COR-L47 (cell line): ENCODE data around the gene CSTF2T.

Source experiments
- DNase-seq: peaks from one replicate; lab custom pipeline; 2025; lab: John Stamatoyannopoulos, UW

The CSTF2T gene, protein sequence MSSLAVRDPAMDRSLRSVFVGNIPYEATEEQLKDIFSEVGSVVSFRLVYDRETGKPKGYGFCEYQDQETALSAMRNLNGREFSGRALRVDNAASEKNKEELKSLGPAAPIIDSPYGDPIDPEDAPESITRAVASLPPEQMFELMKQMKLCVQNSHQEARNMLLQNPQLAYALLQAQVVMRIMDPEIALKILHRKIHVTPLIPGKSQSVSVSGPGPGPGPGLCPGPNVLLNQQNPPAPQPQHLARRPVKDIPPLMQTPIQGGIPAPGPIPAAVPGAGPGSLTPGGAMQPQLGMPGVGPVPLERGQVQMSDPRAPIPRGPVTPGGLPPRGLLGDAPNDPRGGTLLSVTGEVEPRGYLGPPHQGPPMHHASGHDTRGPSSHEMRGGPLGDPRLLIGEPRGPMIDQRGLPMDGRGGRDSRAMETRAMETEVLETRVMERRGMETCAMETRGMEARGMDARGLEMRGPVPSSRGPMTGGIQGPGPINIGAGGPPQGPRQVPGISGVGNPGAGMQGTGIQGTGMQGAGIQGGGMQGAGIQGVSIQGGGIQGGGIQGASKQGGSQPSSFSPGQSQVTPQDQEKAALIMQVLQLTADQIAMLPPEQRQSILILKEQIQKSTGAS

DNA sequence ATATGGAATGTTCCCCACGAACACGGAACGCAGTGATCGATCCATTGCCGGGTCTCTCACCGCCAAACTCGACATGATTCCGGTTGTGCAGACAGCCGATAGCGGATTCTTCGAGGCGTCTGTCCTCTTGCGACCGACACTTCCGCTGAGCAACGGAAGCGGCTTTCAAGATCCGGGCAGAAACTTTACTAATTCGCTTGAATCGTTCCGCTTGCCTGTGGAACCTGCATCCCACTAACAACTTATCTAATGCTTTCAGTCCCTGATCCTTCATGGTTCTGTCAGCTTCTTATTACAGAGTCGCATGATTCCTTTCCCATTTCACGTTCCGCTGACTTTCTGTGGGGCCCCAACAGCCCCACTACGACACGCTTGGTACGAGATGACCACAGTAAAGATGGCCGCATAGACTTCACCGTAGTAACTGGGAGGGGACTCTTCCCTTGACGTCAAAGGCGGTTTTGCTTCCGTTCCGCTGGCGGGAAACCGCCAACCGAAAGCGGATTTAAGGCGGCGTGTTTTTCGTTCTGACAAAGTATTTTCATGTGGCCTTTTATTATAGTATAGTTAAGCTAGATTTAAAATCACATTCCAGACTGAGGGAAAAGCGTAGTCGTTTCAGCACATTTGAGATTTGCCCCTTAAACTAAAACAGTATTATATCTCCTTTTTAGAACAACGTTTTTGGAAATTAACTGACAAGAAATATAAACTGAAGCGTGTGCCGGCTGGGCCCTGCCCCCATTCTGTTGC is at the start of gene CSTF2T:
CSTF2T (minus strand) TSS at position 121 of the 753 bp plus-strand sequence; CDS start at position 75, 46 bp downstream.
- peak; percentile 71 for DNase-seq

DNA sequence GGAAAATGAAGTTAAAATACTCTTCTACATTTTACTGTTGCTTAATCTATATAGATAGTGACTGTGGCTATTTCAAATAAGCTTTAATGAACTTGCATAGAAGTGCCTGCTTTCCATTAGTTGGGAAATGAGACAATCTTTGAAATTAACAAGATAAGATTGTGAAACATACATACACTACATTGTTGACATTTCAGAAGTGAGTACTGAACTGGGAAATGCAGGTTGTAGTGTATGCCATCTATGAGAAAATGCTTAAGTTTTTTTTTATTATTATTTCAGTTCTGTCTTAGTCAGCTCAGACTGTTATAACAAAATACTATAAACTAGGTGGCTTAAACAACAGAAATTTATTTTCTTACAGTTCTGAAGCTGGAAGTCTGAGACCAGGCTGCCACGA is 49.6 kb upstream of the CSTF2T start:
- no peak for DNase-seq

DNA sequence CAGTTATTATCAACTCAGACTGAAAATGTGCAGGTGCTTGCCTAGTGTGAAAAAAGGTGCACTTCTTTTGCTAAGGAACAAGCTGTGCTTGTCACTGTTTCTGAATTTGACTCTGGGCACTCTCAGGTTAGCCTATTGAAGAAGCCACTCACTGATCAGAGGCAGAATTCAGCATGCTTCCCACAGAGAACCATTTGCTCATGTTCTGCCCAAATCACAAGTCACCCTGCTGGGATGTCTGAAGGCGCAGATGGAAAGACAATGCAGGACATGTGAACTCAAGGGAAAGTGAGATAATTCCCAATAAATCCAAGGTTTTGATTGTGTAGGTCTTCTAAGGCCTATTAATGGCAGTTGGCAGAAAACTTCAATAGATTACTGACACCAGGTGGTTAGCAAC is 47.8 kb upstream of the CSTF2T start:
- no peak for DNase-seq

DNA sequence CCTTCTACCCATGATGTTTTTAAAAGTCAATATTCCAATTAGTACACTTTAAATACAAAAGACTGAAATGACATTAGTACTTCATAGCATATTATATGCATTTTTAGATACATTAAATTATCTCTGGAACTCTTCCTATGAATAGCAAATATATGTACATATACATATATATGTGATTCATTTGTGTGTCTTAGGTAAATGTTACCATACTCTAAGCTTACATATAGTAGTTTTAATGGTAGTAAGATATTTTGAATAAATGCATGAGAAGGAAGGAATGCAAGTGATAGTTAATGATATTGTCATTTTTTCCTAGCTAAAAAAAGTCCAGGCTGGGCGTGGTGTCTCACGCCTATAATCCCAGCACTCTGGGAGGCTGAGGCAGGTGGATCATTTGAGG is 46.0 kb upstream of the CSTF2T start:
- DNase-seq: no peak

- DNase-seq: no peak
Observed at GRCh38 chr10:51744235-51745000, 45.0 kb upstream of the CSTF2T start.

GRCh38 chr10:51743146-51743545 is 43.8 kb upstream of the CSTF2T start:
- DNase-seq: no peak

GRCh38 chr10:51733057-51733456 is 33.7 kb upstream of the CSTF2T start:
- DNase-seq: no peak

GRCh38 chr10:51729822-51730555 is 30.6 kb upstream of the CSTF2T start:
- no peak for DNase-seq

DNA sequence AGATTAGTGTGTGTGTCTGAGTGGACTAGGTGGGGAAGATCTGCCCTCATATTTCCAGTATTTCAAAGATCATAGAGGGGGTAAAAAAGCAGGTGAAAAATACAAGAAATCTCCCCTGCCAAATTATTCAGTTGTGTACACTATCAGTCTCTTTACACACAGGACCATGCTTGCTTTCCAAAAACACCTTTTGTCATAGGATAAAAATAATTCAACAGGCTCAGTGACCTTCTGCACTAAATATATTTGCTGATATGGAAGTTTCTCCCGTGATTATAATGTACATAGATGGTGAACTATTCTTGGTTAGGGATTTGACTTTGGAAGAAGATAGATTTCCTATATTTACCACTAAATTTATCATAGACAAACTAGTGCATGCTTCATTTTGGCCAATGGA is 24.6 kb upstream of the CSTF2T start:
- no peak for DNase-seq

DNA sequence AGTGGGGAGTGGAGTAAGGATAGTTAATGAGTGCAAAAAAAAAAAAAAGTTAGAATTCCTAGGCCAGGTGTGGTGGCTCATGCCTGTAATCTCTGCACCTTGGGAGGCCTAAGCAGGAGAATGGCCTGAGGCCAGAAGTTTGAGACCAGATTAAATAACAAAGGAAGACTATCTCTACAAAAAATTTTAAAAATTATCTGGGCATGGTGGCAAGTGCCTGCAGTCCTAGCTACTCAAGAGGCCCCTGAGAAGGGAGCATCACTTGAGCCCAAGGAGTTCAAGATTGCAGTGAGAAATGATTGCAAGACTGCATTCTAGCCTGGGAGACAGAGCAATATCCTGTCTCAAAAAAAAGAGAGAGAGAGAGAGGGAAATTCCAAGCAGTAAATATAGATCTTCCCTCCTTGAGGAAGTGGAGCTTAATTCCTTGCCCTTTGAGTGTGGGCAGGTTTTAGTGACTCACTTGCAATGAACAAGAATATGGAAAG is 19.5 kb upstream of the CSTF2T start:
- DNase-seq: no peak

GRCh38 chr10:51716981-51717380 is 17.6 kb upstream of the CSTF2T start:
- DNase-seq: no peak

- no peak for DNase-seq
Observed at GRCh38 chr10:51711519-51711891, 12.1 kb upstream of the CSTF2T start.

- no peak for DNase-seq
Observed at GRCh38 chr10:51709324-51709972, 10.1 kb upstream of the CSTF2T start.

DNA sequence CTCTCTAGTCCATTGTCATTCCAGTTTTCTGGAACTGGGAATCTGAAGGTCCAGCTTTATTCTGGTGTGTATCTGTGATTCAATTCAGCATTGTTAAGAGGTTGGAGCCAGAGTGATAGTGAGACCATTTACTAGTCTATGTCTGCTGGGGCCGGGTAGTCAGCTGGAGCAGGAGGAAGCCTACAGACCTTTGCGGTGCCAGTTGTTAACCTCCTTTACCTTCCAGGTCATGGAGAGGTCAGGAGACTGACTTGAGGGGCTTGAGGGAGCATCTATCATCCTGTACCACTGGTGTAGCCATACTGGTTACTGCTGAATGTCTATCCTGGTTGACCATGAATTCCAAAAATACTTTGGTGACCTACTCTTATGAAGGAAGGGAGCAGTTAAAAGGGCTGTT is 9.2 kb upstream of the CSTF2T start:
- no peak for DNase-seq

DNA sequence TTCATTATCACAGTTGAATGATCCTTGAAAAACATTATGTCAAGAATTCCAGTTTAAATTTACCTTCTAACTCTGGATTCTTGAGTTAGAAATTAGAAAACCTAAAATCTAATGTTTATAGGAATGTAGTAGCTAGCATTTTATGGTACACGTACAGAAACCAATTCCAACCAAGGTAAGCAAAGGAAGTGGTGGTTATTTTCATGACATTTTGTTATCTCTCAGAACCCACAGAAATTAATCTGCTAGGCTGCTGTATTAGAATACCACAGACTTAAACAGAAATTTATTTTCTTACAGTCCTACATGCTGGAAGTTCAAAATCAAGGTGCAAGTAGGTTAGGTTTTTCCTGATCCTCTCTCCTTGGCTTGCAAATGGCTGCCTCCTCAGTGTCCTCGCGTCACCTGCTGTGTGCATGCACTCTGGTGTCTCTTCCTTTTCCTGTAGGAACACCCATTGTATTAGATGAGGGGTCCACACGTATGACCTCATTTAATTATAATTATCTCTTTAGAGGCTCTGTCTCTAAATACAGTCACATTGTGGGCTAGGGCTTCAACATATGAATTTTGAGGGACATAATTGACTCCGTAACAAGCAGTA is 8.5 kb upstream of the CSTF2T start:
- DNase-seq: no peak

DNA sequence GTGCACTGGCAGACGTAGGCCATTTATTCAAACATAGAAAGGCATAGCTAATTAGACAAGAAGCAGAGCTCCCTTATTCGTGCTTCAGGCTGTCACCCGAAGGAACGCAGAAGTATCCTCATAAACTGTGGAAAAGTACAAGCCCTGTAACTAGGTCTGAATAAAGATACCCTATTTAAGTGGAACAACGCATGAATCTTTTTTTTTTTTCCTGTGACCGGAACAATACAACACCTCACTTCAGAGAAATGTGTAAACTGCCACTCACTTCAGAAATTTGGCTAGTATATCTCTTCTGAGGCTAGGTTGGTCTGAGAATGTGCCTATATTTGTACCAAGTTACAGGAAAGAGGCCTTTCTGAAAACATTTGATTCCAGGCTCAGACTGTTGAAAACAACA is 8.0 kb upstream of the CSTF2T start:
- no peak for DNase-seq

DNA sequence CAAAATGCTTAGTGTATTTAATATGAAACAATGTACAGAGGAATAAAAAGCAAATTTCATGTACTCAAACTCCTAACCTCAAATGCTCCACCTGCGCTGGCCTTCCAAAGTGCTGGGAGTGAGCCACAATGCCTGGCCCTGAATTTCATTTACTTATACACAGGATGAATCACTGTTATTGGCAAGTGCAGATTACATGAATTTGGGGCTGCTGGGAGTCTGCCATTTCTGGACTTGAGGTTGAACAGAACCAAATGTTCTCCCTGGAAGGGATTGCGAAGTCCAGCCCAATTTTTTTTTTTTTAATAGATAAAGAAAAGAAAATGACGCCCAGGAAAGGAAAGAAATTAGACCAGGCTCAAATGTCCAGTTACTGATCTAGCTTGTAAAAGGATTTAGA is 6.8 kb upstream of the CSTF2T start:
- DNase-seq: no peak

DNA sequence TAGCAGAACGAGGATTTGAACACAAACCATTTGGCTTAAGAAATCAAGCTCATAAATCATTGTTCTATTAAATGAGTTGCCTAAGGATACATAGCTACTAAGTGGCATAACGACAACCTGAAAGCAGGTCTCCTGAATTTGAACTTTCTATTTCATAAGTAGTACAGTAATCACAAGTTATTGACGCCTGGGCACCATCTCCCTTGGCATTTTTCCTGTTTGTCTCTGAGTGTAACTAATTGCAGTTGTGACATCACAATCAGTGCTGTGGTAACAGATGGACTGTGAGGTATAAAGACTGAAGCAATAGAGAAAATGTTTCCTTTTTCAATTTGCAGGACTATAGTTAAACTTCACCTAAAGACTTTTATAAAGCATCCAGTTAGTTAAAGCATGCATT is 6.4 kb upstream of the CSTF2T start:
- no peak for DNase-seq

DNA sequence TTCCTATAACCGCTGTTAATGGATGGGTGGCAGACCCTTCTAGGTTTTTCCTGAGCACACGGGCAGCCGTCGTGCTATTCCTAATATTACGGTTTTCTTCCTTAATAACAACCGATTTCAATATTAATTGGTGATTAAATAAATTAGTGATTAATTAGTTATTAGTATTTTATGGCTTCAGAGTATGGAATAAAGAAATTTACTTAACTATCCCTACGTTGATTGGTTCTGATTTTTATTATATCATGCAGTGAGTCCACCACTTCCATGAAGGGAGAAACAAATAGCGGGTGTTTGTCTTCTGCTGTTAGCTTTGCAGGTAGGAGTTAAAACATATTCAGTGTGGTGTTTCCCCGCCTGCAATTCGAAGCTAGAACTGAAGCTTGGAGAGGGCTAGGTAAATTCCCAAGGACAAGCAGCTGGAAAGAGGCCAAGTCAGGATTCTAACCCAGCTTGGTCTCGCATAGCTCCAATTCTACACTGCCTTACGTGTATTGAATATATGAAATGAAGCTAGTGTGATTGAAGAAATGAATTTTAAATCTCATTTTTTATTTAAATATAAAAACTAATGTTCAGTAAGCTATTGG is 928 bp upstream of the CSTF2T start:
- no peak for DNase-seq

DNA sequence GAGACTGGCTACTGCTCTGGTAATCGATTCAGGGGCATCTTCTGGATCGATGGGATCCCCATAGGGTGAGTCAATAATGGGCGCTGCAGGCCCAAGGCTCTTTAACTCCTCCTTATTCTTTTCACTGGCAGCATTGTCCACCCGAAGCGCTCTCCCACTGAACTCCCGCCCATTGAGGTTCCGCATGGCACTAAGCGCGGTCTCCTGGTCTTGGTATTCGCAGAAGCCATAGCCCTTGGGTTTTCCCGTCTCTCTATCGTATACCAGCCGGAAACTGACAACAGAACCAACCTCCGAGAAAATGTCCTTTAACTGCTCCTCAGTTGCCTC is 285 bp downstream of the CSTF2T start:
- no peak for DNase-seq
